GM23248 (cell line): ENCODE data around the gene CRYBB1. TPM values are rescaled to one million over a fixed set of nuclear protein-coding genes. Genes with fewer than 3 reads are reported as not detected.

Experiments used
- DNase-seq: peaks from one replicate; pipeline ENCODE4 v3.0.0-alpha.2; 2015
- H2AFZ ChIP-seq: fragments of 200-600 bp; sonication (generic); 2 replicates; pipeline ENCODE4 v1.6.1; 2016; ENCODE audit warnings: antibody characterized with exemption
- H3F3A ChIP-seq: fragments of 200-600 bp; sonication (generic); 2 replicates; pipeline ENCODE4 v1.6.1; 2016; ENCODE audit warnings: mild to moderate bottlenecking, antibody characterized with exemption, mixed run types; ENCODE audit not compliant: insufficient read depth
- H3K27ac ChIP-seq: fragments of 200-600 bp; sonication (generic); 2 replicates; pipeline ENCODE4 v1.5.1; 2016; ENCODE audit warnings: mild to moderate bottlenecking
- H3K27me3 ChIP-seq: fragments of 200-600 bp; sonication (generic); replicated peaks from 2 replicates; pipeline ENCODE4 v1.6.1; 2016; ENCODE audit warnings: mild to moderate bottlenecking; ENCODE audit not compliant: insufficient read depth
- H3K36me3 ChIP-seq: fragments of 200-600 bp; sonication (generic); 2 replicates; pipeline ENCODE4 v1.6.1; 2016; ENCODE audit warnings: low read depth, mild to moderate bottlenecking
- H3K4me1 ChIP-seq: fragments of 200-600 bp; sonication (generic); 2 replicates; pipeline ENCODE4 v1.6.1; 2016; ENCODE audit warnings: mild to moderate bottlenecking; ENCODE audit not compliant: insufficient read depth
- H3K4me2 ChIP-seq: fragments of 200-600 bp; sonication (generic); one replicate; pipeline ENCODE4 v1.6.1; 2016; ENCODE audit warnings: mild to moderate bottlenecking; ENCODE audit not compliant: unreplicated experiment
- H3K4me3 ChIP-seq: fragments of 200-600 bp; sonication (generic); 2 replicates; pipeline ENCODE4 v1.5.1; 2016; ENCODE audit warnings: mild to moderate bottlenecking
- H3K79me2 ChIP-seq: fragments of 200-600 bp; sonication (generic); 2 replicates; pipeline ENCODE4 v1.6.1; 2016; ENCODE audit warnings: mild to moderate bottlenecking; ENCODE audit not compliant: insufficient read depth
- H3K9ac ChIP-seq: fragments of 200-600 bp; sonication (generic); 2 replicates; pipeline ENCODE4 v1.6.1; 2016; ENCODE audit warnings: mild to moderate bottlenecking
- H3K9me2 ChIP-seq: fragments of 200-600 bp; sonication (generic); 2 replicates; pipeline ENCODE4 v1.6.1; 2016; ENCODE audit warnings: mixed run types, mild to moderate bottlenecking, moderate library complexity; ENCODE audit not compliant: insufficient read depth
- H3K9me3 ChIP-seq: fragments of 200-600 bp; sonication (generic); one replicate; pipeline ENCODE4 v1.6.1; 2017; ENCODE audit warnings: low read depth
- H4K20me1 ChIP-seq: fragments of 200-600 bp; sonication (generic); 2 replicates; pipeline ENCODE4 v1.6.0; 2016; ENCODE audit not compliant: insufficient read depth
- EZH2 ChIP-seq: fragments of 200-600 bp; sonication (generic); IDR thresholded peaks from 2 replicates; pipeline ENCODE4 v1.6.1; 2018; ENCODE audit warnings: antibody characterized with exemption, mild to moderate bottlenecking; ENCODE audit not compliant: insufficient read depth, poor library complexity, severe bottlenecking
- EZH2phosphoT487 ChIP-seq: fragments of 200-600 bp; sonication (generic); IDR thresholded peaks from 2 replicates; pipeline ENCODE4 v1.6.1; 2018; ENCODE audit warnings: antibody characterized with exemption, moderate library complexity, mild to moderate bottlenecking, low read depth; ENCODE audit not compliant: insufficient read depth
- WGBS, 2 experiments: methylation state at CpG; one replicate each; pipeline ENCODE4 v1.1.6; 2015 to 2017; ENCODE audit warnings: low lambda C conversion rate in 2 of 2, low coverage in 1 of 2; ENCODE audit errors: missing lambda C conversion rate in 2 of 2; 5-methylcytosine and 5-hydroxymethylcytosine counted together
- in situ Hi-C: fragments of 300-500 bp; cut with MboI; formaldehyde crosslinking; loops from 2 replicates; pipeline ENCODE4 v1.15.0; 2020
- polyA plus RNA-seq: library from polyadenylated mRNA; unstranded; fragments of >200 nt; fragmentation: Nextera tagmentation; extraction: Ambion mirVana; gene quantifications from 2 replicates; pipeline ENCODE4 v1.2.1, GENCODE V29; 2016
- total RNA-seq: library from RNA; depleted of rRNA; stranded (reverse); fragments of >200 nt; shearing (Covaris generic); gene quantifications from 2 replicates; pipeline ENCODE4 v1.2.3, GENCODE V29; 2014

The CRYBB1 gene
- total and polyA plus RNA-seq, 2 experiments from 2014 or later: not detected

- H3K4me3 ChIP-seq: no peak overlapping the region
- in situ Hi-C loops: no loop called here
- H3K36me3 ChIP-seq: no peaks in the 10 kb centered on the region
- H2AFZ ChIP-seq: no peak overlapping the region
- peaks cover 61% of the 10 kb centered on the region for H3K79me2 ChIP-seq
- H3K9me2 ChIP-seq: no peaks in the 10 kb centered on the region
- no peaks in the 10 kb centered on the region for H3K27me3 ChIP-seq
- no peaks in the 10 kb centered on the region for H3K9me3 ChIP-seq
- H3K9ac ChIP-seq: no peak overlapping the region
- H3K4me1 ChIP-seq: no peaks in the 10 kb centered on the region
- no peaks in the 10 kb centered on the region for H4K20me1 ChIP-seq
- WGBS, 2 experiments: 90 to 91% methylated on average over 6 of the region's 6 CpGs
- H3K27ac ChIP-seq: no peak overlapping the region
- DNase-seq: no peak
- TF ChIP-seq EZH2 (no peak), EZH2phosphoT487 (no peak)
- H3K4me2 ChIP-seq: no peak overlapping the region
- H3F3A ChIP-seq: no peaks in the 10 kb centered on the region; the same call in 1 of the 2 replicates
These were observed 52.6 kb downstream of the CRYBB1 start for GRCh38 chr22:26565181-26565580.

- Histone ChIP-seq H3K9ac (no peak overlapping the region), H3F3A (no peaks in the 10 kb centered on the region; the same call in 1 of the 2 replicates), H3K27me3 (no peaks in the 10 kb centered on the region), H3K9me3 (no peaks in the 10 kb centered on the region), H3K4me2 (no peak overlapping the region), H2AFZ (no peak overlapping the region), H3K36me3 (no peaks in the 10 kb centered on the region), H3K79me2 (peaks cover 64% of the 10 kb centered on the region), H4K20me1 (no peaks in the 10 kb centered on the region), H3K4me3 (no peak overlapping the region), H3K27ac (no peak overlapping the region), H3K4me1 (no peaks in the 10 kb centered on the region), H3K9me2 (no peaks in the 10 kb centered on the region)
- TF ChIP-seq EZH2phosphoT487 (no peak), EZH2 (no peak)
- in situ Hi-C loops: no loop called here
- 96 to 97% methylated on average over 3 of the region's 3 CpGs for WGBS, 2 experiments
- no peak for DNase-seq
These were observed 53.2 kb downstream of the CRYBB1 start for GRCh38 chr22:26564672-26565071.

GRCh38 chr22:26564181-26564580 is 53.6 kb downstream of the CRYBB1 start:
- 98% methylated on average over 8 of the region's 8 CpGs for WGBS, 2 experiments
- peaks cover 65% of the 10 kb centered on the region for H3K79me2 ChIP-seq
- H3F3A ChIP-seq: no peaks in the 10 kb centered on the region; the same call in 1 of the 2 replicates
- no peaks in the 10 kb centered on the region for H3K27me3 ChIP-seq
- H3K9me3 ChIP-seq: no peaks in the 10 kb centered on the region
- H3K4me3 ChIP-seq: no peak overlapping the region
- H4K20me1 ChIP-seq: no peaks in the 10 kb centered on the region
- H3K27ac ChIP-seq: no peak overlapping the region
- no peaks in the 10 kb centered on the region for H3K36me3 ChIP-seq
- no peak overlapping the region for H3K9ac ChIP-seq
- H3K4me1 ChIP-seq: no peaks in the 10 kb centered on the region
- in situ Hi-C loops: no loop called here
- H2AFZ ChIP-seq: no peak overlapping the region
- H3K4me2 ChIP-seq: no peak overlapping the region
- H3K9me2 ChIP-seq: no peaks in the 10 kb centered on the region
- TF ChIP-seq EZH2phosphoT487 (no peak), EZH2 (no peak)
- no peak for DNase-seq

- Histone ChIP-seq H2AFZ (no peak overlapping the region), H4K20me1 (no peaks in the 10 kb centered on the region), H3K27me3 (no peaks in the 10 kb centered on the region), H3K4me3 (no peak overlapping the region), H3K4me1 (peaks cover 5% of the 10 kb centered on the region; the same call in 1 of the 2 replicates), H3K79me2 (peaks cover 69% of the 10 kb centered on the region), H3K9me2 (no peaks in the 10 kb centered on the region), H3K9me3 (no peaks in the 10 kb centered on the region), H3K9ac (no peak overlapping the region), H3F3A (no peaks in the 10 kb centered on the region; the same call in 1 of the 2 replicates), H3K4me2 (no peak overlapping the region), H3K36me3 (no peaks in the 10 kb centered on the region), H3K27ac (no peak overlapping the region)
- no peak for DNase-seq
- TF ChIP-seq EZH2 (no peak), EZH2phosphoT487 (no peak)
- WGBS, 2 experiments: 87 to 93% methylated on average over 4 to 5 of the region's 5 CpGs
- in situ Hi-C loops: no loop called here
These were observed 54.8 kb downstream of the CRYBB1 start for GRCh38 chr22:26563022-26563421.
